Measurements from ENCODE around the gene TJP3.
"Not testable (repeated sequence)": the region's sequence is repeated elsewhere in the genome, so short reads cannot be mapped to it uniquely, and the experiment has no call there.

Gene TJP3

DNA sequence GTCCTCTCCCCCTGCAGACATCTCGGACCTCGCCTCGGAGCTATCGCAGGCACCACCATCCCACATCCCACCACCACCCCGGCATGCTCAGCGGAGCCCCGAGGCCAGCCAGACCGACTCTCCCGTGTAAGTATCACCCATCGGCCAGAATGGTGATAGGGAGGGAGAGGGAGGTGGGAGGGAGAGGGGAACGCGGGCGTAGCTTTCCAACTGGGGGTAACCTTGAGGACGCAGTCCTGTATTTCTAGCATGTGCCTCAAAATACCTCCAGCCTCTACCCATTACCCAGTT lies 26.1 kb downstream of the TJP3 start:
- in situ Hi-C loops (cut with MboI; ENCODE audit: low sequenced_read_pairs), result no loop called here

DNA sequence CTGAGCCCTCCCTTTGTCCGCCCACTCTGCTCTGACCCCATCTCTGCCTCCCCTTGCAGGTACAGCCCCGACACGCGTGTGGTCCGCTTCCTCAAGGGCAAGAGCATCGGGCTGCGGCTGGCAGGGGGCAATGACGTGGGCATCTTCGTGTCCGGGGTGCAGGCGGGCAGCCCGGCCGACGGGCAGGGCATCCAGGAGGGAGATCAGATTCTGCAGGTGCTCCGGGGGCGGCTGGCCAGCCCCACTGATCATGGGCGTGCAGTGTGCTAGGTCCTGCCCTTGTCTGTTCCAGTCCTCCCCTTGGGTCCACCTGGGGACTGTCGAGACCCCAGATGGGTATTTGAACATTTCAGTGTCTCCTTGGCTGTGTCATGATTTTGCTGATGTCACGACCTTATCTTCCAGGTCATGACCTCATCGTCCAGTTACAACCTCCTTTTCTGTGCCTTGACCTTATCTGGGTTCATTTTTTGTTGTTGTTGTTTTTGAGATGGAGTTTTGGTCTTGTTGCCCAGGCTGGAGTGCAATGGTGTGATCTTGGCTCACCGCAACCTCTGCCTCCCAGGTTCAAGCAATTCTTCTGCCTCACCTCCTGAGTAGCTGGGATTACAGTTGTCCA lies 28.0 kb downstream of the TJP3 start:
- in situ Hi-C loops (cut with MboI; ENCODE audit: low sequenced_read_pairs), result no loop called here

- in situ Hi-C loops (cut with MboI; ENCODE audit: low sequenced_read_pairs), result no loop called here
Observed at GRCh38 chr19:3737487-3738205, 29.5 kb downstream of the TJP3 start.

DNA sequence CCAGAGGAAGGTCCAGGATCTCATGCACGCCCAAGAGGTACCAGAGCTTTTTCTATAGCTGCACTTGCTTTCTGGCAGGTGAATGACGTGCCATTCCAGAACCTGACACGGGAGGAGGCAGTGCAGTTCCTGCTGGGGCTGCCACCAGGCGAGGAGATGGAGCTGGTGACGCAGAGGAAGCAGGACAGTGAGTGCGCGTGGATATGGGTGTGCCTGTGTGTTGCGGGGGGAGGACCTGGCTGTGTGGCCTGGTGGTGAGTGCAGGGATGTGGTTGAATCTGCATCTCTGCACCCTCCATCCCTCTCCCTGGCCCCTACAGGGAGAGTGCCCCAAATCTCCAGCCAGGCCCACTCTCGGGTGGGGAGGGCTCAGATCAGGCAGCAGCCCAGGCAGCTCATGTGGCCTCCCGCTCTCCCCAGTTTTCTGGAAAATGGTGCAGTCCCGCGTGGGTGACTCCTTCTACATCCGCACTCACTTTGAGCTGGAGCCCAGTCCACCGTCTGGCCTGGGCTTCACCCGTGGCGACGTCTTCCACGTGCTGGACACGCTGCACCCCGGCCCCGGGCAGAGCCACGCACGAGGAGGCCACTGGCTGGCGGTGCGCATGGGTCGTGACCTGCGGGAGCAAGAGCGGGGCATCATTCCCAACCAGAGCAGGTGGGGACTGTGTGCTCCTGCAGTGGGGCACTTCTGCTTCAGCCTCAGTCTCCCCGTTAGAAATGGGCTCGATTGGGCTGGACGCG lies 30.5 kb downstream of the TJP3 start:
- in situ Hi-C loops (cut with MboI; ENCODE audit: low sequenced_read_pairs), result no loop called here

- in situ Hi-C loops (cut with MboI; ENCODE audit: low sequenced_read_pairs), result no loop called here
Observed at GRCh38 chr19:3740431-3740830, 32.2 kb downstream of the TJP3 start.

GRCh38 chr19:3743486-3743885 lies 35.3 kb downstream of the TJP3 start:
- in situ Hi-C loops (cut with MboI; ENCODE audit: low sequenced_read_pairs), result no loop called here

DNA sequence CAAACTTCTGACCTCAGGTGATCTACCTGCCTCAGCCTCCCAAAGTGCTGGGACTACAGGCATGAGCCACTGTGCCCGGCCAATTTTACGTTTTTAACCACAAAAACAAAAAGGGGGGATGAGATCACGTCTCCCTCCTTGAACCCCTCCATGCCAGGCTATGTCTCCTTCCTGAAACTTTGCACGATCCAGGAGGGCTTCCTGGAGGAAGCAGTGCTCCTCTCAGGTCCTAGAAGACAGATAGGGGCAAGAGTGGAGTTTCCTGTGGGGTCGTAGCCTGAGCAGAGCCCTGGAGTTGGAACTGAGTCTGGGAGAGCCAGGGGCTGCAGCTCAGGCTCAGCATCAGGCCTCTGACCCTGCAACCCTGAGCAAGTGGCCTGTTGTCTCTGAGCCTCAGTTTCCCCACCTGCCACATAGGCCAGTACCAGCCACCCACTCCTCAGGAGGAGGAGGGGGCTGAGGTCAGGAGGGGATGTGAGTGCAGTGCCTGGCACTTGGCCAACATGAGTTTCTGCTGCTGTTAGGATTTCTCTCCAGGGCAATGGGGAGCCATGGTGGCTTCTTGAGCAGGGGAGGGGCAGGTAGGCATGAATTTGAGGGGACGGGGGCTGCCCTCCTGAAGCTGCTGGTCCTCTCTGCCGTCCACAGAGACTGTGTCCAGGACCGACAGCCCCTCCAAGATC lies 37.3 kb downstream of the TJP3 start:
- in situ Hi-C loops (cut with MboI; ENCODE audit: low sequenced_read_pairs), result no loop called here

GRCh38 chr19:3746371-3747056 lies 38.3 kb downstream of the TJP3 start:
- in situ Hi-C loops (cut with MboI; ENCODE audit: low sequenced_read_pairs), result no loop called here

DNA sequence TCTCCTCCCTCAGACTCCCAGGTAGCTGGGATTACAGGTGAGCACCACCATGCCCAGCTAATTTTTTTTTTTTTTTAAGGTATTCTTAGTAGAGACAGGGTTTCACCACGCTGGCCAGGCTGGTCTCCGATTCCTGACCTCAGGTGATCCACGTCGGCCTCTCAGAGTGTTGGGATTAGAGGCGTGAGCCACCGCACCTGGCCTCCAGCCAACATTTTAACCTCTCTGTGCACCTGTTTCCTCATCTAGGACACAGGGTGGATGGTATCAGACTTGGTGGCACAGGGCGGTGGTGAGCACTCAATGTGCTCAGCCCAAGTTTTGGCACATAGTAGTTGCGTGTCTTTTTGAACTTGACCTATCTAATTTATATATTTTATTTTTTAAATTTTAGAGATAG lies 40.8 kb downstream of the TJP3 start:
- in situ Hi-C loops (cut with MboI; ENCODE audit: low sequenced_read_pairs), result no loop called here

- in situ Hi-C loops (cut with MboI; ENCODE audit: low sequenced_read_pairs), result no loop called here
Observed at GRCh38 chr19:3750211-3750610, 42.0 kb downstream of the TJP3 start.

GRCh38 chr19:3751236-3751635 lies 43.1 kb downstream of the TJP3 start:
- in situ Hi-C loops (cut with MboI; ENCODE audit: low sequenced_read_pairs), result no loop called here

GRCh38 chr19:3752492-3752891 lies 44.3 kb downstream of the TJP3 start:
- in situ Hi-C loops (cut with MboI; ENCODE audit: low sequenced_read_pairs), result no loop called here

DNA sequence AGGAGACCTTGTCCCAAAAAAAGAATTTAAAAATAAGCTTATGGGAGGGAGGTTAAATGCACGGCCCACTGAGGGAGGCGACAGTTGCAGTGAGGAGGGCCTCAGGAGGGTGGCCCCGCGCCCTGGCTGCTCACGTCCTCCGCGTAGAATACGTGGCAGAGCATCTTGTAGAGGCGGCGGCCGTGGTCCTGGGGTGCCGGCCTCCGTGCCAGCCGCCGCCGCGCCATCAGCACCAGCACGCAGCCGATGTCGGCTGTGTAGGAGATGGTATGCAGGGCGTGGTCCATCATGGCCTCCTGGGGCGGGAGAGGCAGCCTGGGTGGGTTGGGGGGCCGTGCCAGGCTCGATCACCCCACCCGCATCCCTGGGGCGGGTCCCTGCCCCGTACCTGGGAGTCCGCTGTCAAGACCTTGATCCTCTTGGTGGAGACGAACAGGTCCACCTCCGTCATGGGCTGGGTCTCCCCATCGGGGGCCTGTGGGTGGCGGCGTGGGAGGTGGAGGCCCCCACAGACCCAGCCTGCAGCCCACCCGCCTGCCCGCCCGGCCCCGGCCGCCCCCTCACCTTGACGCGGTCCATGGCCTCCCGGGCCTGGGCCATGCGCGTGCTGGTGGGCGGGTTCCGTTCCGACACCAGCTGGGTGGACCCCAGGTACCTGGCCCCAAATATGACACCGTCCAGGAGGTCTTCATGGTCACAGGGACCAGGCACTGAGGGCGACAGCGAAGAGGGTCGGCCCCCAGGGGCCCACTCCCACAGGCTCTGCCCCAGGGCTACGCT lies 45.6 kb downstream of the TJP3 start:
- in situ Hi-C loops (cut with MboI; ENCODE audit: low sequenced_read_pairs), result no loop called here

GRCh38 chr19:3757705-3758104 lies 49.5 kb downstream of the TJP3 start:
- in situ Hi-C loops (cut with MboI; ENCODE audit: low sequenced_read_pairs), result not testable (repeated sequence)

GRCh38 chr19:3758297-3758696 lies 50.1 kb downstream of the TJP3 start:
- in situ Hi-C loops (cut with MboI; ENCODE audit: low sequenced_read_pairs), result not testable (repeated sequence)

- in situ Hi-C loops (cut with MboI; ENCODE audit: low sequenced_read_pairs), result no loop called here
Observed at GRCh38 chr19:3759482-3760254, 51.5 kb downstream of the TJP3 start.

- in situ Hi-C loops (cut with MboI; ENCODE audit: low sequenced_read_pairs), result no loop called here
Observed at GRCh38 chr19:3760871-3761361, 52.7 kb downstream of the TJP3 start.

GRCh38 chr19:3761382-3762129 lies 53.4 kb downstream of the TJP3 start, which contains the start of gene APBA3:
Gene APBA3 (minus strand): TSS chr19:3761692. CDS start chr19:3760264, 1,428 bp downstream.
- in situ Hi-C loops (cut with MboI; ENCODE audit: low sequenced_read_pairs), result no loop called here

GRCh38 chr19:3762130-3762473 lies 53.9 kb downstream of the TJP3 start:
- in situ Hi-C loops (cut with MboI; ENCODE audit: low sequenced_read_pairs), result no loop called here

Data from HL-60/S4 (cell line).